Measurements from ENCODE around the gene PCSK5.

DNA sequence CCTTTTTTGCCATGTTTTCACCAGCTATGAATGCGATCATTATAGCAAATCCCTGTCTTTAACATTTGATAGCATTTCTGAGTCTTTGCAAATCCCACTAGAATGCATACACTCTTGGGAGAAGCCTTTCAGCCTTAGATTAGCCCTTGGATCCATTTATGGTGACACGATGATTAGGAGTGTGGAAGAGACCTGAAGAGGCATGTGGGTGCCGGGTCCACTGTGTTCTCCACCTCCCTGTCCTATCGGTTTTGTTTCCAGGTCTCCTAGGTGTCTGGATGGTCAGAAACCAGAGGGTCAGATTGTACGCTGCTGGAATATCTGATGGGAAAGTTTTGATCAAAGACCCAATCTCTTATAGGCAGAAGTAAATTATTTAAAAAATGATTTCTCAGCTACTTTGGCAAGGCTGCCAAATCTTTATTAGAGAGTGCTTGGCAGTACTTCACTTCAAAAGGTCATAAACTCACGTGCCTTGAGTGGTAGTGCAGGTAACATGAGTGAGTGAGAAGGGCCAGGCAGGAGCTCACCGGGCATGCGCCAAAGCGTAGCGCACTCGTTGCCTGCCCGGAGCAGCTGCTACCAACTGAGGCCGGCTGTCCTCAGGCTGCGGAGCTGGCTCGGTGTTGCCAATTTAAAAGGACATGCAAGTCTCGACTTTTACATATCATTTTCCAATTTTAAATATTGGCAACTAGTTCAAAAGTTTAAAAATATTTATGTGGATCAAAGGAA is 51.3 kb downstream of the PCSK5 start:
- TF ChIP-seq CTCF (IDR thresholded peaks at IDR 0.05; ENCODE audit: borderline replicate concordance, extremely low read depth, low read length, poor library complexity, severe bottlenecking) (no peak), EZH2 (IDR thresholded peaks at IDR 0.05; ENCODE audit: borderline replicate concordance, low read depth, low read length, severe bottlenecking) (no peak)

All from DND-41 (cell line).